GM03348 (cell line): ENCODE data around the gene GP1BB.

Experiments
- DNase-seq: peaks from one replicate; pipeline ENCODE4 v3.0.0; 2012; ENCODE audit warnings: low spot score

GP1BB gene

GRCh38 chr22:19742160-19743066, 19.1 kb downstream of the GP1BB start:
- DNase-seq, result no peak

GRCh38 chr22:19743081-19743480, 19.7 kb downstream of the GP1BB start:
- no peak for DNase-seq

GRCh38 chr22:19743651-19744050, 20.3 kb downstream of the GP1BB start:
- no peak for DNase-seq

GRCh38 chr22:19744350-19745006, 21.1 kb downstream of the GP1BB start:
- DNase-seq, result no peak

GRCh38 chr22:19745155-19746101, 22.1 kb downstream of the GP1BB start:
- no peak for DNase-seq

- no peak for DNase-seq
These were observed 23.4 kb downstream of the GP1BB start for GRCh38 chr22:19746726-19747125.

GRCh38 chr22:19747551-19747950, 24.2 kb downstream of the GP1BB start:
- DNase-seq, result no peak

GRCh38 chr22:19748139-19748538, 24.8 kb downstream of the GP1BB start:
- no peak for DNase-seq

- DNase-seq, result no peak
These were observed 25.8 kb downstream of the GP1BB start for GRCh38 chr22:19748991-19749664.

GRCh38 chr22:19749876-19750275, 26.5 kb downstream of the GP1BB start:
- no peak for DNase-seq

GRCh38 chr22:19750507-19751490, 27.5 kb downstream of the GP1BB start:
- DNase-seq, result no peak

- DNase-seq, result no peak
These were observed 28.3 kb downstream of the GP1BB start for GRCh38 chr22:19751497-19752245.

GRCh38 chr22:19753090-19753842, 29.9 kb downstream of the GP1BB start:
- DNase-seq, result no peak

GRCh38 chr22:19753996-19754700, 30.8 kb downstream of the GP1BB start:
- DNase-seq, result no peak

GRCh38 chr22:19754701-19755144, 31.4 kb downstream of the GP1BB start:
- no peak for DNase-seq

- no peak for DNase-seq
These were observed 31.9 kb downstream of the GP1BB start for GRCh38 chr22:19755145-19755710.

GRCh38 chr22:19755722-19756287, 32.5 kb downstream of the GP1BB start:
- no peak for DNase-seq
